HG03571 (cell line): ENCODE measurements around the gene MAPK8.

Experiments used
- ATAC-seq: cut with Tn5 transposase; IDR thresholded peaks from one replicate; pipeline ENCODE4 v1.9.1; 2021; ENCODE audit not compliant: unreplicated experiment

Gene MAPK8

DNA sequence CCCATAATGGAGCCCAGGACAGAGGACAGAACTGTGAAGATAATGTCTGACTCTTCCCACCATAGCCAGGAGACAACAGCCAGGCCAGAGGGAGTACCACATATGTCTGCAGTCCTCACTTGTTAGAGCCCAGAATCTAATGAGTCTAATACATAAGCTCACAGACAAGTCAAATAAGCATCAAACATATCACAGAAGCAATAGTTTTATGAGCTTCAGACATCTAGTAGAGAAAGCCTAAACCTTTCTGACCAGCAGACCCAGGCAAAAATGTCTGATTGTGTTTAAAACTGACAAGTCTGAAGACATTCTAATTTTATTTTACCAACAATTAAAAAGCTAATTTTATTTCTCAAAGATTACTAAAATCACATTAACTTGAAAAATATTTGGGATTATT, 75.5 kb downstream of the MAPK8 start:
- ATAC-seq: no peak

DNA sequence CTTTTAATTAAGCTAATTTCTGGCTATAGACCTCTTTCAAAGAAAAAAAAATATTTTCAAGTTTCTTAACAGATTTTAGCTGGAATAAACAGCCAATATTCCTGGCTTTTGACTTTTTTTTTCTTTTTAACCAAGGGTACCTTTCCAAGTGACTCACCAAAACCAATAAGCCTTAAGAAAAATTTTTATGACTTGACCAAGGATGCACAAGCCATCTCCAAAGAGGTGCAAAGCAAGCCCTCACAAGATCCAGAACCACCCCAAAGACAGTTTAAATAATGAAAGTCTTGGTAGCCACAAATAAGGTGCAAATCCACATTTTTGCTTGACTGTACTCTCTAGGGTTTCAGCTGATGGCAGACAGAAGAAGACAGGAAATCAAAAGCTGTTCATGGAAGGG, 76.5 kb downstream of the MAPK8 start:
- ATAC-seq: no peak

DNA sequence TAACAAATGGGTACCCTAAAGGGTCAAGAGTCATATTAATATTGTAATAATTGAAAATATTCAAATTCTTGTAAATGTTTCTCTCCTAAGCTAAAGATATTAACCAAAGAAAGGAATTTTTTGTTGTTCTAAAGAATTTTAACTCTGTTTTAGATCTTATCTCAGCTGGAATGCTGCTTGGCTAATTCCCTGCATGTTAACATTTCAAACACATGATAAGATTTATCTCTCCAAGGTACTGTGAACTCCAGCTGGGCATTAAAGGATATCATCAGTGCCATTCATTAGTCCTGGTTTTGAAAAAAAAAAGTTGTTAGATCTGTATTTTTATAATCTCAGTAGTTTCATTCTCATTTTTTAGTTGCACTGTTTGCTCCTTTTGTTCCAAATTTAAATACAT, 76.9 kb downstream of the MAPK8 start:
- no peak for ATAC-seq

DNA sequence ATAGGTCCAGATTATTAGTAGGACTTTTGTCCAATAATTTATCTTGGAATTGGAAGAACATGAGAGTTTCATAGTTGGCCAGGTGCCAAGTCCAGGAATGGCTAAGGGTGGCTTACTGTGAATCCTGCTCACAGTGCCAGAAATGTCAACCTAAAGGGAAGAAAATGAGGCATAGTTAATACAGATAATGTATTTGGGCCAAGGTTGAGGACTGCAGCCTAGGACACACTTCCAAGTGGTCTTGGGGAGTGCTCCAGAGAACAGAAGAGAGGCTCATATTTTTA, 78.2 kb downstream of the MAPK8 start:
- no peak for ATAC-seq

- ATAC-seq: no peak
Measured at GRCh38 chr10:48389272-48389671, 82.8 kb downstream of the MAPK8 start.

DNA sequence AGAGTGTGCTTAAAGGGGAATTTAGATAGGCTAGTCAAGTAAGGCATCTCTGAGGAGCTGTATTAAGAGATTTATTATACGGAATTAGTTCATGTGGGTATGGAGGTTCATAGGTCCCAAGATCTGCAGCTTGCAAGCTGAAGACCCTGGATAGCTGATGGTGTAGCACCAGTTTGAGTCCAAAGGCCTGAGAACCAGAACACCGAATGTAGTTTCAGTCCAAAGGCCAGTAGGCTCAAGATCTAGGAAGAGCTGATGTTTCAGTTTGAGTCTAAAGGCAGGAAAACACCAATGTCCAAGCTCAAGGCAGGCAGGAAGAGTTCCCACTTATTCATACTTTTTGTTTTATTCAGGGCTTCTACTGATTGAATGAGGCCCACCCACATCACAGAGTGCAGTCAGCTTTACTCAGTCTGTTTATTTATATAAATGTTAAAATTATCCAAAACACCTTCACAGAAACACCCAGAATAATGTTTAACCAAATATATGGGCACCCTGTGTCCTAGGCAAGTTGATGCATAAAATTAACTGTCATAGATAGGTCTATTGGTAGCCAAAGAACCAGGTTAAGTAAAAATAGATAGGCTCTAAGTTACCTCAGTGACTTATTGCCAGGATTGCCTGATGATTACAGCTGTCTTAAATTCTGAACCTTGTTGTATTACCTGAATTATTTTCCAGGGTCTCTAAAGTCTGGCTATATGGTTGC, 83.5 kb downstream of the MAPK8 start:
- no peak for ATAC-seq

DNA sequence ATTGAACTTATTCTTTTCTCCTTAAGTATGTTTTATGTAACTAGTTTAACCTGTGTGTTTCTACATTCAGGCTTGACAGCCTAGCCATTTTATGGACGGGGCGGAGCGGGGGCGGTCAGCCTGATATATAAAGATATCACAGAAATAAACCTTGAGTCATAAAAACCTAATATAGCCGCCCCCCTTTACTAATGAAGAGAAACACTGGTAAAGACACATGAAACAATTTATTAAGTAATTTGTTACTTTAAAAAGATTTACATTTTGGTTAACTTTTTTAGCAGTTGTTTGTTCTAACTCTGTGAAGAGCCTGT, 84.0 kb downstream of the MAPK8 start:
- ATAC-seq: no peak

DNA sequence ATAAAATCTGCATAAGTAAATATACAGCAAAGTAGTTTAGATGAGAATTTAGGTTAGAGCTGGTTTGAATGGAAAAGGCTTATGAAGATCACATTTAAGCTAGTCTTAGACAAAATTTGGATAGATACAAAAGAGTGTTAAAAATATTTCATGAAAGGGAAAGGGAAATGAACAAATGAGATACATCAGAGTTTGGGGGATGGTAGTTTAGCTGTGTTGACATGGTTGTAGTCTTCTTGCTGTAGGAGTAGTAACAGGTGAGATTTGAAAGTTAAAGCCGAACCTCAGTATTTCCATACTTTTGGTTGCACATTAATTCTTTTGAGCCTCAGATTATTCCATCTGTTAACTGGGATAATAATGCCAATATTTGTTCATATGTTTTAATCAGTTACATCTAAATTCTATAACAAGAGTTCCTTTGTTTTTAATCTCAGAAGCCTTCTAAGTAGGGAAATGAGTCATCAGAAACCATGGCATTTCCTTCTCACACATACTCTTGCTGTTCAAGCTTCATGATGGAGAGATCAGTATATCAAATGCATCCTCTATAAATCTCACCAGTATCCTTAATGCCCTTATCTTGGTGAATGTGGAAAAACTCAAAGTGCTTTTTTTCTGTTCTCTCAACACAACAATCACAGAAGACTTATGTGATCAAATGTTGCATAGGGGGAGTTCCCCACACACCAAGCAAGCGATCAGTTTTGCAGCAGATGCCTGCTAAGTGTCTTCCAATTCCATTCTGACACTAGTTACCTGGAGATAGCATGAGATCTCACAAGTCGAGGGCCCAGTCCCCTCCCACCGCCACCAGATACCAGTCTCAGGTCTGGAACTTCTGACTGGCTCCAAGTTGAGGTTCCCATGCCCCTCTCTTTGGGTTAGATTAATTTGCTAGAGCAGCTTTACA, 84.7 kb downstream of the MAPK8 start:
- peak; percentile 81 for ATAC-seq

DNA sequence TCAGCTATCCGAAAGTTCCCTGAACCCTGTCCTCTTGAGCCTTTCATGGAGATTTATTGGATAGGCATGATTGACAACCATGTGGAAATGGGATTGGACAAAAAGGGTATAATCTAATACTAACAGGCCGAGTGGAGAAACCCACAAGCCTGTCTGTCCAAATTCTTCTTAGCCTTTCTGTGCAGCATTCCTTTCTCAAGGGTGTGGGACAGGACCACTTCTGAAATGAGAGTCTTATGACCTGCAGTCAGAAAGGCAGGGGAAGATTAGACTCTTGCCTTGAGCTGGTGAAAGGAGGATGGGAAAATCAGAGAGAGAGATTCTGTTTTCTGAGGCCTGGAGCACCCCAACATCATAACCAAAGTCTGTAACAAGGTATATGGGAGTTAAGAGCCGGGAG, 85.5 kb downstream of the MAPK8 start:
- ATAC-seq: no peak

DNA sequence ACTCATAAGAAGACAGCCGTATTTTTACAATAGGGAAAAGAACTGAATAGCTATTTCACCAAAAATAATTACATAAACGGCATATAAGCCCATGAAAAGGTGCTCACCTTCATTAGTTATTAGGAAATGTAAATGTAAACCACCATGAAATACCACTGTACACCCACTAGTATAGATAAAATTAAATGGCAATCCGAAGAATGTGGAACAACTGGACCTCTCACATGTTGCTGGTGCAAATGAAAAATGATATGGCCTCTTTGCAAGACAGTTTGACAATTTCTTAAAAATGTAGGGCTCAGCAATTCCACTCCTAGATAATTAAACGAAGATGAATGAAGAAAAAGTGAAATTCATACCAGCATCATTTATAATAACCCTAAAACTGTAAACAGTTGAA, 91.8 kb downstream of the MAPK8 start:
- ATAC-seq: no peak

DNA sequence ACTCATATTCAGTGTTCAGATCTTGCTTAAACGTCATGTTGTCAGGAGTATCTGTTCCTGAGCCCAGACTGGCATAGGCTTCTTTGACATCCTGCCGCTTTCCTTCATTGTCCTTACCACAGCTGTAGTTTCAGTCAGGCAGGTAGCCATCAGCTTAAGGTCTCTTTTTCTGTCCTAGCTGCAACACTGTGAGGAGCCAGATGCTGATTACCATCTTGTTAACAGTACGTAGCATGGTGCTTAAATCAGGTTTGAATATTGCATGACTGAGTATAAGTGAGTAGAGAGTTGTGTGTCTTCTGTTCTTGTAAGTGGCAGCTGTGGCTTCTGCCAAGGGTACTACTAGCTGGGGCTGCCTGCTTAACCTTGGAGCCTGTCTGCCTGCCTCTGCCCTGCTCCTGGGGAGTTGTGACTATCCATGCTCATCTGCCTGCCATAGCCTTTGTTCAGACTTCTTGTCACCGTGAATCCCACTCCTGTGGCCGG, 92.6 kb downstream of the MAPK8 start:
- ATAC-seq: no peak

DNA sequence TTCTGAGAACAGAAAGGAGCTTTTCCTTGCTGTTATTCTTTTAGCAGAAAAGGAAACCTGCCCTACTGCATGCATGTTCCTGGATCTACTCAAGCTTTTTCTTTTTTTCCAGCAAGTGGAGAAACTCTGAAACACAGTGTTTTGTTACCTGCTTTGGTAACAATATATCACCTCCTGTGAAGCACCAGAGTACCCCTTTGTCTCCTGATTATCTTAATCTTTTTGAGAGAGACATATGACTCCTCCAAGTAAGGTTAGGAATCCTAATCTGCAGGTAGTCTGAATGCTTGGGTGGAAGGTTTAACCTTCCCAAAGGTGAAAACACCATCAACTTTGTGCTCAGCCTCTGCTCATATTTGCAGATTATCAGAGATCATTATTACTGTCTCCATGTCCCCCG, 93.1 kb downstream of the MAPK8 start:
- ATAC-seq: no peak

GRCh38 chr10:48400129-48400849, 93.8 kb downstream of the MAPK8 start:
- ATAC-seq: no peak

DNA sequence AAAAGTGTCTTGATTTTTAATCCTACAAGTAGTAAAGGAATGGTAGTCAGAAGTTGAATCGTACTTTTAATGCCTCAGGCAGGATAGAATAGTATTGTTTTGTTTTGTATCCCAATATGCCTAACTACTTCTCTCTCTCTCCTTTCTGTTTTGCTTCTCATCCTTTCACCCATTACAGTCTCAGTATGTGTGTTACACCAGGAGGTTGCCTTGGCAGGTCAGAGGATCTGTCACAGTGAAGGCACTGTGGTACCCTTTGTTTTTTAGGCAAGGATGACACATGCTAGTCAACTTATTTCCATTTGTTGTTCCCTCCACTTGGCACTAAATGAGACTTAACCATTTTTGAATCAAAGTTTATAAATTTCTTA, 94.4 kb downstream of the MAPK8 start:
- ATAC-seq: no peak

DNA sequence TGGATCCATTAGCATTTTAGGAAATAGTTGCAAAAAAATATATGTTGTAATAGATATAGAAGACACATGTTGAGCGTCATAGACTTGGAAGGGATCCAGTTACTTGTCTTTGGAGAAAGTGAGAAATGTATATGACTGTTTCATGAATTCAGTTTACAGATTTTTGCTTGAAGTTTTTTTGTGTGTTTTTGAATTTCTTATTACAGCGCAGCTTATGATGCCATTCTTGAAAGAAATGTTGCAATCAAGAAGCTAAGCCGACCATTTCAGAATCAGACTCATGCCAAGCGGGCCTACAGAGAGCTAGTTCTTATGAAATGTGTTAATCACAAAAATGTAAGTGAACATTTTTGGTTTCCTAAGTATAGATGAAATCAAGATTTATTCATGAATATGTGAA, 98.2 kb downstream of the MAPK8 start:
- no peak for ATAC-seq

DNA sequence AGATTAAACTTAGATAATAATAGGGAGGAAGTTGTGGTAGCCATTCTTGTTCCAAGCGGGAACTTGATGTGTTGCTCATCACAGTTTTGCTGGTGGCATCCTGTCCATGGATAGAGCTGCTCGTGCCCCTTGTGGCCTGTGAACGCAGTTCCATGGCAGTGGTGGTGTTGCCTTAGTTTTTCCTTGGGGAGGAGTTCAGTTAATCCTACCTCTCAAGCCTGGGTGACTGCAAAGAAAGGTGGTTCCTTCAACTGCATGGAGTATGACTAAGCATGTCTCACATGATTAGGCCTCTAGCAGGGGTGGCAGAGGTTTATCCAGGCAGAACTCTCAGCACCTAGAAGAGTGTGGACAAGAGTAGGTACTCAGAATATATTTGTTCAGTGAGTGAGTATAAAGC, 99.7 kb downstream of the MAPK8 start:
- ATAC-seq: no peak

DNA sequence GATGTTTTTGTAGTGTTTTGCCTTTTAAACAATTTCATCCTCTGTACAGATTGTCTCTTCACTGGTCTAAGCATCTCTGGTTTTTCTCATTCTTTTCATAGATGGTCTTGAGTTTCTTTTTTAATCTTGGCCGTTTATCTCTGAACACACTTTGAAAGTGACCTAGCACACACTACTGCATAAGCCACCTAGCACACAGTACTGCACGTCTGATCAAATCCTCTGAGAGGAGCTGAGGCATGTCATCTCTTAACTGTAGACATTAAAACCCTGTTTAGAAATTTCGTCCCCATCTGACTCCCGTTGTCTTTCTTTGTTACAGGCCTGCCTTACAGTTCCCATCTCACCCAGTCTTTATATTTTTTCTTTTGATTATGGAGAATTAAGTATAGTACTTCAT, 100.2 kb downstream of the MAPK8 start:
- ATAC-seq: no peak

GRCh38 chr10:48410503-48410902, 104.0 kb downstream of the MAPK8 start:
- ATAC-seq: no peak

DNA sequence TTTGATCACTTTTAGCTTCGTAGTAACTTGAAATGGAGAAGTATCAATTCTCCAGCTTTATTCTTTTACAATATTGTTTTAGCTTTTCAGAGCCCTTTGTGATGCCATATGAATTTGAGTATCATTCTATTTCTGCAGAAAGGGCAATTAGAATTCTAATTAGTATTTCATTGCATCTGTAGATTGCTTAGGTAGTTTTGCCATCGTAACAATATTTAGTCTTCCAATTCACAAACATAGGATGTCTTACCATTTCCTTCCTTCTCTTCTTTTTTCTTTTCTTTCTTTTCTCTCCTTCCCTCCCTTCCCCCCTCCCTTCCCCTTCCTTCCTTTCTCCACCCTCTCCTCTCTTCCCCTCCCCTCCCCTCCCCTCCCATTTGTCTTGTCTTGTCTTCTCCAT, 105.0 kb downstream of the MAPK8 start:
- no peak for ATAC-seq

DNA sequence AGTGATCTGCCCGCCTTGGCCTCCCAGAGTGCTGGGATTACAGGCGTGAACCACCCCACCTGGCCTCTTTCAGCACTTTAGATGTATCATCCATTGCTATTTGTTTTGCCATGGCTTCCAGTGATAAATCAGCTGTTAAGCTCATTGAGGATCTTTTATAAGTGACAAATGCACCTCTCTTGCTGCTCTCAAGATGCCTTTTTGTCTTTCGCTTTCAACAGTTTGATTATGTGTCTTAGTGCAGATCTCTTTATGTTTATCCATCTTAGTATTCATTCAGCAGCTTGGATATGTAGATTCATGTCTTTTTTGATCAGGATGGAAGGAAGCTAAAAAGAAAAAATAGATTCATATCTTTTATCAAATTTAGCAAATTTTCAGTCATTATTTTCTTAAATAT, 105.6 kb downstream of the MAPK8 start:
- no peak for ATAC-seq

GRCh38 chr10:48412933-48413332, 106.5 kb downstream of the MAPK8 start:
- ATAC-seq: no peak

DNA sequence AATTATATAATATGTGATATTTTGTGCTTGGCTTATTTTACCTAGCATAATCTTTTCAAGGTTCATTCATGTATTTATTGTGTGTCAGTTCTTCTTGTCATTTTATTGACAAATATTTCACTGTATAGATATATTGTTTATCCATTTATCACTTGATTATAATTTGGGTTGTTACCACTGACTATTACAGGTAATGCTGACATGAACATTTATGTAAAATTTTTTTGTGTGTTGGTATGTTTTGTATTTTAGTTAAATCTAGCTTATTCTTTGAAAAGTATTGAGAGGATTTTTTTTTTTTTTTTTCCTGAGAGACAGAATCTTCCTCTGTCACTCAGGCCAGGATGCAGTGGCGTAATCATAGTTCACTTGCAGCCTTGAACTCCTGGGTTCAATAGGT, 107.7 kb downstream of the MAPK8 start:
- no peak for ATAC-seq
